Thymus (tissue), 11 donors: Measurements from ENCODE around the gene STAG3. TPM values are rescaled to one million over a fixed set of nuclear protein-coding genes. Genes with fewer than 3 reads are reported as not detected.
A peak's percentile ranks its signal among the peaks of the same experiment; 100 is the strongest.
"Not testable (repeated sequence)": the region's sequence is repeated elsewhere in the genome, so short reads cannot be mapped to it uniquely, and the experiment has no call there.

Experiments
- DNase-seq, 9 donors: peaks; one replicate each; pipeline ENCODE4 v3.0.0-alpha.2; 2013; ENCODE audit warnings: low spot score in 9 of 9, low read depth in 6 of 9, missing footprints in 1 of 9
- H3K27ac ChIP-seq, 2 donors: one replicate each; pipeline ENCODE4 v1.5.1; 2013; ENCODE audit warnings: control low read depth in 1 of 2, low read depth in 1 of 2, low read length in 1 of 2, mild to moderate bottlenecking in 1 of 2, moderate library complexity in 1 of 2
- H3K27me3 ChIP-seq, 2 donors: one replicate each; pipeline ENCODE4 v1.5.1; 2013; ENCODE audit warnings: low read length in 1 of 2; ENCODE audit not compliant: control insufficient read depth in 2 of 2, insufficient read depth in 1 of 2
- H3K36me3 ChIP-seq, 2 donors: one replicate each; pipeline ENCODE4 v1.5.1; 2013; ENCODE audit warnings: low read length in 1 of 2, mild to moderate bottlenecking in 1 of 2, moderate library complexity in 1 of 2; ENCODE audit not compliant: control insufficient read depth in 2 of 2, insufficient read depth in 2 of 2
- H3K4me1 ChIP-seq, 2 donors: one replicate each; pipeline ENCODE4 v1.5.1; 2013; ENCODE audit warnings: low read length in 2 of 2; ENCODE audit not compliant: control insufficient read depth in 2 of 2, insufficient read depth in 2 of 2
- H3K4me3 ChIP-seq, 2 donors: one replicate each; pipeline ENCODE4 v1.5.1; 2013; ENCODE audit warnings: low read length in 2 of 2, control low read depth in 1 of 2, mild to moderate bottlenecking in 1 of 2
- H3K9me3 ChIP-seq, 2 donors: one replicate each; pipeline ENCODE4 v1.5.1; 2013; ENCODE audit warnings: low read length in 1 of 2, mild to moderate bottlenecking in 1 of 2; ENCODE audit not compliant: control insufficient read depth in 2 of 2, insufficient read depth in 1 of 2
- WGBS: extraction: QIAGEN DNeasy Blood & Tissue Kit; methylation state at CpG from one replicate; pipeline ENCODE4 v1.1.7; 2013; 5-methylcytosine and 5-hydroxymethylcytosine counted together
- polyA plus RNA-seq: library from polyadenylated mRNA; stranded (reverse); fragments of 200-250 nt; gene quantifications from one replicate; pipeline ENCODE4 v1.2.3, GENCODE V29; 2013
- total RNA-seq: library from RNA; stranded (reverse); fragments of 120-200 nt; gene quantifications from one replicate; pipeline ENCODE4 v1.2.4, GENCODE V29; 2013
- donor health status: healthy.

STAG3 gene
- total and polyA plus RNA-seq, 2 donors: 36.0 to 59.1 TPM

DNA sequence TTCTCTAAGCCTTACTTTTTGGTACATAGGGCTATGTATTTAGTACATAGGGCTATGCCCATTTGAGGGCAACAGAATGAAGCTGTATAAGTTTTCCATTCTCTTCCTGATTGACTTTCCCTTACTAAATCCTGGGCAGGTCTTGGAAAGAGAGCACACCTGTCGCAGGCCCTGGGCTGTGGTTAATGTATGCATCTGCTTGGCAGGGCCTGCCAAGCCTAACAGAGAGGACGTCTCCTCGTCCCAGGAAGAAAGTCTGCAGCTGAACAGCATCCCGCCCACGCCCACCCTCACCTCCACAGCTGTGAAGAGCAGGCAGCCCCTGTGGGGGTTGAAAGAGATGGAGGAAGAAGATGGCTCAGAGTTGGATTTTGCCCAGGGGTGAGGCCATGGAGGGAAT is 33.1 kb downstream of the STAG3 start:
- DNase-seq: peak in 3 of 9 donors; percentile 53 to 73 (median 62)
- Histone ChIP-seq H3K27me3 (no peaks in the 10 kb centered on the region), H3K4me3 (peak overlapping the region in 1 of 2 donors; percentile 11), H3K4me1 (peaks cover 43 to 74% of the 10 kb centered on the region in 2 donors), H3K36me3 (peaks cover 0 to under 1% of the 10 kb centered on the region in 2 donors), H3K9me3 (no peaks in the 10 kb centered on the region), H3K27ac (peak overlapping the region; percentile 92)
- 7% methylated on average over 5 of the region's 5 CpGs for WGBS

DNA sequence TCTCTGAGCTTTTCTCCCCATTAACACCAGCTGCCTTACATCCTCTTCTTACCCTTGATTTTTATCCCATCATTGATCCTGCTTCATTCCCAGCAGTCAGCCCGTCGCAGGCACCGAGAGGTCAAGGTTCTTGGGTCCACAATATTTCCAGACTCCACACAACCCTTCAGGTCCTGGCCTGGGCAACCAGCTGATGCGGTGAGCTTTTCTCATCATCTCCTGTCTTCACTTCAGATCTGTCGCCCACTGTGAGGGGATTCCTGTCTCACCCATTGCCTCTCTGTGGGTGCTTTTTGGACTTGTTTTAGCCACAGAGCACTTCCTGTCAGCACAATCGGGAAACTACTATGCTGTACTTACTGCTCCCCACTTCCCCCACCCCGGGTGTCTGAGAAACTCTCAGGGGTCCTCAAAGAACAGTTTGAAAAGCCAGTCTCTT is 33.6 kb downstream of the STAG3 start:
- no peaks in the 10 kb centered on the region for H3K27me3 ChIP-seq
- WGBS: 46% methylated on average over 7 of the region's 7 CpGs
- H3K4me1 ChIP-seq: peaks cover 43 to 78% of the 10 kb centered on the region in 2 donors
- H3K27ac ChIP-seq: peak overlapping the region; percentile 92
- peak overlapping the region; percentile 6 to 11 for H3K4me3 ChIP-seq
- H3K9me3 ChIP-seq: no peaks in the 10 kb centered on the region
- peak in 2 of 9 donors; percentile 65 to 83 for DNase-seq
- peaks cover 0 to 3% of the 10 kb centered on the region in 2 donors for H3K36me3 ChIP-seq

DNA sequence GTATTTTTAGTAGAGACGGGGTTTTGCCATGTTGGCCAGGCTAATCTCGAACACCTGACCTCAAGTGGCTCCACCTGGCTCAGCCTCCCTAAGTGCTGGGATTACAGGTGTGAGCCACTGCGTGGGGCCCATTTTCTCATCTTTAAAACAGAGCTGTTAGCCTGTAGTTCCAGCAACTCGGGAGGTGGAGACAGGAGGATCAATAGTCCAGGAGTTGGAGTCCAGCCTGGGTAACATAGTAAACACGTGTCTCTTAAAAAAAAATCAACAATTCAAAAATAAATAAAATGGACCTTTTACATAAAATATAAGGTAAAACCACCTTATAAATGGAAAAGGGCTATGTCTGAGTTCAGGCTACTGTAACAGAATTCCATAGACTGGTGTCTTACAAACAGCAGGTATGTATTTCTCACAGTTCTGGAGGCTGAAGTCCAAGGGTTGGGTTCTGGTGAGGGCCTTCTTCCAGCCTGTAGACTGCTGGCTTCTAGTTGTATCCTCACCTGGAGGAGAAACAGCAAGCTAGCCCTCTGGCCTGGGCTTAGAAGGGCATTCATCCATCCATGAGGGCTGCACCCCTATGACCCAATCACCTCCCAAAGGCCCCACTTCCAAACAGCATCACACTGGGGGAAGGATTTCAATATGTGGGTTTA is 35.0 kb downstream of the STAG3 start:
- Histone ChIP-seq H3K27me3 (no peaks in the 10 kb centered on the region), H3K9me3 (no peaks in the 10 kb centered on the region), H3K27ac (peak overlapping the region; percentile 50 to 74), H3K4me1 (peaks cover 46 to 88% of the 10 kb centered on the region in 2 donors), H3K36me3 (peaks cover 0 to 3% of the 10 kb centered on the region in 2 donors), H3K4me3 (no peak overlapping the region)
- WGBS: 90% methylated on average over 5 of the region's 5 CpGs
- no peak for DNase-seq

DNA sequence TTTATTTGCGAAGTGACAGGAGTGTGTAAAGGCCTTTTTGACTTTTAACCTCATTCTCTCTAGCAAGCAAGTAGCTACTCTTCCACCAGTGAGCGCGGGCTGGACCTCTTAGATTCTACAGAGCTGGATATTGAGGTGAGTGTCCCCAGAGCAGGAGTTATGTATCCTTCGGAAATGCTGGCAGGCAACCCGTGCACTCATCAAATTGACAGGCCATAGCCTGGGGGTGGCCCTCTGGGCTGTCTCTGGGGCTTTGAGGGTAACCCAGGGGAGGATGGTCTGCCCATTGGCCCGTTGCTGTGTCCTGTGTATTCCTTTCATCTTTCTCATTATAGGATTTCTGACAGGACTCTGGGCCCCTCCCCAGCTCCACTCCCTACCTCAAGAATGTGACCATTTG is 36.0 kb downstream of the STAG3 start:
- Histone ChIP-seq H3K9me3 (no peaks in the 10 kb centered on the region), H3K27ac (peak overlapping the region; percentile 15 to 50), H3K27me3 (no peaks in the 10 kb centered on the region), H3K4me1 (peaks cover 46 to 91% of the 10 kb centered on the region in 2 donors), H3K36me3 (peaks cover 0 to 3% of the 10 kb centered on the region in 2 donors), H3K4me3 (no peak overlapping the region)
- WGBS: 86% methylated on average over 6 of the region's 6 CpGs
- DNase-seq: no peak

DNA sequence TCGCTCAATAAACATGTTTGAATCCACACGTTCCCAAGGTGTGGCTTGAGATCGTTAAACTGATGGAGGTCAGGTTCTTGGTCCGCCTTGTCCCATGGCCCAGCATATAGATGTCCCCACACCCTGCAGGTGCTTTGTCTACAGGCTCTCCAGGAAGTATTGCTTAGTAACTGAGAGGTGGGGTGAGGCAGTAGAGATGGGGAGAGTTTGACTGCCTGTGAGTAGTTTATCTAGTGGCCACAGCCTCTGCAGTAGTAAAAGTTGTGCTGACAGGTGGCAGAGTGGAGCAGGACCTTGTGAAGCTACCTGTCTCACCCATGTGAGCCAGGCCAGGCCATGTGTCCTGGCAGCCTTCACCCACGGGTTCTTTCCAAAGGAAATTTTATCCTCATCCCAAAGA is 36.6 kb downstream of the STAG3 start:
- H3K27me3 ChIP-seq, H3K9me3 ChIP-seq, H3K27ac ChIP-seq, H3K36me3 ChIP-seq, H3K4me3 ChIP-seq: not testable (repeated sequence)
- 92% methylated on average over 5 of the region's 5 CpGs for WGBS
- H3K4me1 ChIP-seq: peaks cover 45 to 91% of the 10 kb centered on the region in 2 donors
- DNase-seq: peak in 1 of 9 donors; percentile 54

DNA sequence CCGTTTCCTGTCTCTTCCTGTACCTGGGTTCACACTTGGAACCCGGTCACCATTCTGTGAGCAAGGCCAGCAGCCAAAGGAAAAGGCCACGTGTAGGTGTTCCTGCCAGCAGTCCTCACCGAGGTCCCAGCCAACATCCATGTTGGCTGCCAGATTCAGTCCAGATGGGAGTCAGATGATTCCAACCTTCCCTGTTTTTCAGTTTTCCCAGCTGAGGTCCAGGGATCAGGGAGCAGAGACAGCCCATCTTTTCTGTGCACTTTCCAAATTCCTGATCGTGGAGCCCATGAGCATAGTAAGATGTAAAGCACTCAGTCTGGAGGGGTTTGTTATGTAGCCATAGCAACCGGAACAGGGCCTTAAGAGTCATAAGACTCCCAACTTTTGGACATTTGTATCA is 38.2 kb downstream of the STAG3 start:
- 94% methylated on average over 6 of the region's 6 CpGs for WGBS
- Histone ChIP-seq H3K4me1 (peaks cover 31 to 76% of the 10 kb centered on the region in 2 donors), H3K9me3 (peaks cover 0 to 3% of the 10 kb centered on the region in 2 donors), H3K27me3 (no peaks in the 10 kb centered on the region), H3K36me3 (peaks cover 0 to 8% of the 10 kb centered on the region in 2 donors), H3K27ac (peak overlapping the region in 1 of 2 donors; percentile 44), H3K4me3 (no peak overlapping the region)
- DNase-seq: no peak

DNA sequence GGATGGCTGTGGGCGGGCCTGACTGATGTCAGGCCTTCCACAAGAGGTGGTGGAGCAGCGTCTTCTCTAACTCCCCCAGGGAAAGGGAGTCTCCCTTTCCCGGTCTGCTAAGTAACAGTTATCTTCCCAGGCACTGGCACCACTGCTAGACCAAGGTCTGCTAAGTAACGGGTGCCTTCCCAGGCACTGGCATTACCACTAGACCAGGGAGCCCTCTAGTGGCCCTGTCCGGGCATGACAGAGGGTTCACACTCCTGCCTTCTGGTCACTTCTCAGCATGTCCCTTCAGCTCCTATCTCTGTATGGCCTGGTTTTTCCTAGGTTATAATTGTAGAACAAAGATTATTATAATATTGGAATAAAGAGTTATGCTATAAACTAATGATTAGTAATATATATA is 40.2 kb downstream of the STAG3 start:
- H3K4me3 ChIP-seq, H3K27me3 ChIP-seq, H3K9me3 ChIP-seq: not testable (repeated sequence)
- Histone ChIP-seq H3K27ac (peak overlapping the region; percentile 46 to 100), H3K4me1 (peaks cover 13 to 72% of the 10 kb centered on the region in 2 donors), H3K36me3 (peaks cover 8 to 28% of the 10 kb centered on the region in 2 donors)
- WGBS: 0% methylated on average over 2 of the region's 5 CpGs
- peak in 1 of 9 donors; percentile 49 for DNase-seq

DNA sequence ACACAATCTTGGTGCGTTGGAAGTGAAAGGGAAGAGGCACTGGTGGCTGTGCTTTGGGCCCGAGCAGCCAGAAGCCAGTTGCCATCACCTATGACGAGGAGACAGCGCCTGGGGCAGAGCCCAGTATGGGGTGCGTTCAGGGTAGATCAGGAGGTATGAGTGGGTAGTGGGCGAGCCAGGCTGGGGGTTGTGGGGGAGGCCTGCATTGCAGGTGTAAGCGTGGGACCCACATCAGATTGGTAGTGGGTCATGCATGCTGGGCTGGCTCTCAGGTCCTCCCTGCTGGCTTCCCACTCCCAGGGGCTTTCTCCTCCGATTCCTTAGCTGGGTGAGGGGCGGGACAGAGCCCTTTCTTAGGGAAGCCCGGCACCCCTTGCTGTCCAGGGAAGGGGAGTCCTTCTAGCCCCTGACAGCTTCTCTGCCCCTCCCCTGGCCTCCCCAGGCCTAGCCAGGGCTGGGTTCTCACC is 41.6 kb downstream of the STAG3 start:
- H3K36me3 ChIP-seq: peaks cover 21 to 40% of the 10 kb centered on the region in 2 donors
- peak overlapping the region; percentile 71 to 99 for H3K4me3 ChIP-seq
- no peaks in the 10 kb centered on the region for H3K27me3 ChIP-seq
- peaks cover 0 to 7% of the 10 kb centered on the region in 2 donors for H3K9me3 ChIP-seq
- DNase-seq: peak in 3 of 9 donors; percentile 59 to 76 (median 59)
- WGBS: 39% methylated on average over 10 of the region's 10 CpGs
- peaks cover 12 to 70% of the 10 kb centered on the region in 2 donors for H3K4me1 ChIP-seq
- H3K27ac ChIP-seq: peak overlapping the region; percentile 95 to 100

DNA sequence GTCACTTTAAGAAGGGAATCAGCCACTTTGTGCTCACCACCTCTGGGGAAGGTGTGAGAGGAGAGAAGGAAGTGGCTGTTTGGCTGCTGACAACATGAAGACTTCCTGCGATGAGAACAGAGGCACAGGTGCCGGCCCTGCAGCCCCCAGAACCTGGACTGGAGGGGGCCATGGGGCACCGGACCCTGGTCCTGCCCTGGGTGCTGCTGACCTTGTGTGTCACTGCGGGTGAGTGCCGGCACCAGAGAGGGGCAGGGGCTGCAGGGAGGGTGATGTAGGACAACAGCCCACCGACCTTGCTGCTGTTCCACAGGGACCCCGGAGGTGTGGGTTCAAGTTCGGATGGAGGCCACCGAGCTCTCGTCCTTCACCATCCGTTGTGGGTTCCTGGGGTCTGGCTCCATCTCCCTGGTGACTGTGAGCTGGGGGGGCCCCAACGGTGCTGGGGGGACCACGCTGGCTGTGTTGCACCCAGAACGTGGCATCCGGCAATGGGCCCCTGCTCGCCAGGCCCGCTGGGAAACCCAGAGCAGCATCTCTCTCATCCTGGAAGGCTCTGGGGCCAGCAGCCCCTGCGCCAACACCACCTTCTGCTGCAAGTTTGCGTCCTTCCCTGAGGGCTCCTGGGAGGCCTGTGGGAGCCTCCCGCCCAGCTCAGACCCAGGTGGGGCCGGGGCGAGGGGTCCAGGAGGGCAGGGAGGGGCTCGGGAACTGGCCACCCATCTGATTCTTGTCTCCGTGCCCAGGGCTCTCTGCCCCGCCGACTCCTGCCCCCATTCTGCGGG is 42.3 kb downstream of the STAG3 start, which contains the start of gene PVRIG:
PVRIG (plus strand) TSS at position 149 of the 785 bp plus-strand sequence; CDS start at position 171, 22 bp downstream.
- Histone ChIP-seq H3K27ac (peak within 1 kb of the TSS; percentile 98 to 100), H3K36me3 (peaks cover 27 to 47% of the 10 kb centered on the region in 2 donors), H3K4me3 (peak within 1 kb of the TSS; percentile 71 to 99), H3K4me1 (peaks cover 8 to 71% of the 10 kb centered on the region in 2 donors)
- DNase-seq: peak in 3 of 9 donors; percentile 44 to 69 (median 45)
- WGBS: 20% methylated on average over 26 of the region's 27 CpGs
- H3K9me3 ChIP-seq, H3K27me3 ChIP-seq: not testable (repeated sequence)
